HEK293 (cell line): ENCODE results near the gene C1orf122.

Source experiments
- CTCF ChIA-PET: fragments of 350-600 bp; formaldehyde crosslinking; extraction: SDS; loops from one replicate; lab custom pipeline; 2021; ENCODE audit warnings: antibody characterized with exemption; lab: Yijun Ruan, JAX
- POLR2A ChIA-PET: fragments of 300-600 bp; formaldehyde crosslinking; extraction: SDS; loops from one replicate; lab custom pipeline; 2020; ENCODE audit warnings: antibody characterized with exemption, inconsistent platforms; lab: Yijun Ruan, JAX
- H3K27ac ChIP-seq: fragments of 200-500 bp; sonication (Bioruptor generic); 2 replicates; pipeline ENCODE4 v1.5.1; 2014; ENCODE audit warnings: low read depth, low read length, control low read depth, inconsistent platforms; ENCODE audit errors: extremely low read depth
- H3K36me3 ChIP-seq, 2 experiments: fragments of 200-500 bp in 1 of 2; sonication (Bioruptor generic) in 1 of 2; 1 replicate in 1 of 2; 2 replicates in 1 of 2; pipeline ENCODE4 v1.5.1; 2014 to 2017; ENCODE audit warnings: inconsistent platforms in 2 of 2, low read length in 2 of 2; ENCODE audit not compliant: control insufficient read depth in 2 of 2, insufficient read depth in 1 of 2
- H3K4me1 ChIP-seq: fragments of 200-500 bp; sonication (Bioruptor generic); 2 replicates; pipeline ENCODE4 v1.5.1; 2014; ENCODE audit warnings: mild to moderate bottlenecking, low read length, inconsistent platforms; ENCODE audit not compliant: control insufficient read depth, insufficient read depth
- H3K4me3 ChIP-seq: 2 replicates; pipeline ENCODE4 v1.5.1; 2011; ENCODE audit warnings: low read depth, mild to moderate bottlenecking, control low read depth, low read length, moderate library complexity
- H3K9me3 ChIP-seq: fragments of 200-500 bp; sonication (Bioruptor generic); 2 replicates; pipeline ENCODE4 v1.5.1; 2014; ENCODE audit warnings: low read depth, low read length, inconsistent platforms; ENCODE audit not compliant: control insufficient read depth, insufficient read depth
- KLF16 ChIP-seq: fragments of 450-650 bp; formaldehyde crosslinking; IDR thresholded peaks from 2 replicates; pipeline ENCODE4 v1.5.1; 2017; ENCODE audit warnings: missing biosample characterization, missing genetic modification characterization
- KLF7 ChIP-seq: fragments of 450-650 bp; formaldehyde crosslinking; IDR thresholded peaks from 2 replicates; pipeline ENCODE4 v1.5.1; 2016; ENCODE audit warnings: missing biosample characterization, missing genetic modification characterization, borderline replicate concordance
- MZF1 ChIP-seq: fragments of 450-650 bp; formaldehyde crosslinking; IDR thresholded peaks from 2 replicates; pipeline ENCODE4 v1.5.1; 2017; ENCODE audit warnings: missing biosample characterization, missing genetic modification characterization, borderline replicate concordance
- SCRT1 ChIP-seq: fragments of 450-650 bp; formaldehyde crosslinking; IDR thresholded peaks from 2 replicates; pipeline ENCODE4 v1.5.1; 2016; ENCODE audit warnings: missing biosample characterization, missing genetic modification characterization, borderline replicate concordance
- SP3 ChIP-seq: fragments of 450-650 bp; formaldehyde crosslinking; IDR thresholded peaks from 2 replicates; pipeline ENCODE4 v1.5.1; 2016; ENCODE audit warnings: missing biosample characterization, missing genetic modification characterization
- ZBTB17 ChIP-seq: fragments of 450-650 bp; formaldehyde crosslinking; IDR thresholded peaks from 2 replicates; pipeline ENCODE4 v1.5.1; 2016; ENCODE audit warnings: missing biosample characterization, missing genetic modification characterization
- ZFP3 ChIP-seq: fragments of 450-650 bp; formaldehyde crosslinking; IDR thresholded peaks from 2 replicates; pipeline ENCODE4 v1.5.1; 2016; ENCODE audit warnings: low read depth, missing biosample characterization, missing genetic modification characterization
- ZNF132 ChIP-seq: fragments of 450-650 bp; formaldehyde crosslinking; IDR thresholded peaks from 2 replicates; pipeline ENCODE4 v1.5.1; 2017; ENCODE audit warnings: missing biosample characterization, missing genetic modification characterization, borderline replicate concordance
- ZNF366 ChIP-seq: fragments of 450-650 bp; formaldehyde crosslinking; conservative IDR thresholded peaks from 2 replicates; pipeline ENCODE4 v1.5.1; 2016; ENCODE audit warnings: missing biosample characterization, missing genetic modification characterization
- ZNF501 ChIP-seq: fragments of 450-650 bp; formaldehyde crosslinking; IDR thresholded peaks from 2 replicates; pipeline ENCODE4 v1.5.1; 2016; ENCODE audit warnings: missing biosample characterization, missing genetic modification characterization
- ZNF530 ChIP-seq: fragments of 450-650 bp; formaldehyde crosslinking; IDR thresholded peaks from 2 replicates; pipeline ENCODE4 v1.5.1; 2016; ENCODE audit warnings: low read depth, missing biosample characterization, missing genetic modification characterization
- ZNF544 ChIP-seq: fragments of 450-650 bp; formaldehyde crosslinking; IDR thresholded peaks from 2 replicates; pipeline ENCODE4 v1.5.0; 2017; ENCODE audit warnings: missing biosample characterization, missing genetic modification characterization
- ZNF555 ChIP-seq: fragments of 450-650 bp; formaldehyde crosslinking; conservative IDR thresholded peaks from 2 replicates; pipeline ENCODE4 v1.5.1; 2017; ENCODE audit warnings: missing biosample characterization, mild to moderate bottlenecking, missing genetic modification characterization, inconsistent platforms
- ZNF558 ChIP-seq: fragments of 450-650 bp; formaldehyde crosslinking; IDR thresholded peaks from 2 replicates; pipeline ENCODE4 v1.5.1; 2016; ENCODE audit warnings: missing biosample characterization, missing genetic modification characterization
- ZNF585B ChIP-seq: fragments of 450-650 bp; formaldehyde crosslinking; IDR thresholded peaks from 2 replicates; pipeline ENCODE4 v1.5.1; 2016; ENCODE audit warnings: missing biosample characterization, missing genetic modification characterization
- ZNF600 ChIP-seq: fragments of 450-650 bp; formaldehyde crosslinking; IDR thresholded peaks from 2 replicates; pipeline ENCODE4 v1.5.1; 2016; ENCODE audit warnings: missing biosample characterization, missing genetic modification characterization
- ZNF677 ChIP-seq: fragments of 450-650 bp; IDR thresholded peaks from 2 replicates; pipeline ENCODE4 v1.5.0; 2018; ENCODE audit warnings: missing biosample characterization, mild to moderate bottlenecking, missing genetic modification characterization, moderate library complexity
- TF ChIP-seq, protein P1 (sequence below): fragments of 450-650 bp; formaldehyde crosslinking; conservative IDR thresholded peaks from 2 replicates; pipeline ENCODE4 v1.5.1; 2016; ENCODE audit warnings: low read depth, missing biosample characterization, missing genetic modification characterization
- TF ChIP-seq, protein P2 (sequence below): fragments of 450-650 bp; formaldehyde crosslinking; IDR thresholded peaks from 2 replicates; pipeline ENCODE4 v1.5.1; 2016; ENCODE audit warnings: missing biosample characterization, missing genetic modification characterization
- TF ChIP-seq, protein P3 (sequence below): fragments of 450-650 bp; formaldehyde crosslinking; conservative IDR thresholded peaks from 2 replicates; pipeline ENCODE4 v1.5.1; 2016; ENCODE audit warnings: low read depth, missing biosample characterization, missing genetic modification characterization
- TF ChIP-seq, protein P4 (sequence below): fragments of 450-650 bp; formaldehyde crosslinking; IDR thresholded peaks from 2 replicates; pipeline ENCODE4 v1.5.1; 2017; ENCODE audit warnings: missing biosample characterization, missing genetic modification characterization
- TF ChIP-seq, protein P5 (sequence below): fragments of 450-650 bp; formaldehyde crosslinking; optimal IDR thresholded peaks from 2 replicates; pipeline ENCODE3; 2016; ENCODE audit warnings: missing biosample characterization, mild to moderate bottlenecking, missing genetic modification characterization

C1orf122 gene

DNA sequence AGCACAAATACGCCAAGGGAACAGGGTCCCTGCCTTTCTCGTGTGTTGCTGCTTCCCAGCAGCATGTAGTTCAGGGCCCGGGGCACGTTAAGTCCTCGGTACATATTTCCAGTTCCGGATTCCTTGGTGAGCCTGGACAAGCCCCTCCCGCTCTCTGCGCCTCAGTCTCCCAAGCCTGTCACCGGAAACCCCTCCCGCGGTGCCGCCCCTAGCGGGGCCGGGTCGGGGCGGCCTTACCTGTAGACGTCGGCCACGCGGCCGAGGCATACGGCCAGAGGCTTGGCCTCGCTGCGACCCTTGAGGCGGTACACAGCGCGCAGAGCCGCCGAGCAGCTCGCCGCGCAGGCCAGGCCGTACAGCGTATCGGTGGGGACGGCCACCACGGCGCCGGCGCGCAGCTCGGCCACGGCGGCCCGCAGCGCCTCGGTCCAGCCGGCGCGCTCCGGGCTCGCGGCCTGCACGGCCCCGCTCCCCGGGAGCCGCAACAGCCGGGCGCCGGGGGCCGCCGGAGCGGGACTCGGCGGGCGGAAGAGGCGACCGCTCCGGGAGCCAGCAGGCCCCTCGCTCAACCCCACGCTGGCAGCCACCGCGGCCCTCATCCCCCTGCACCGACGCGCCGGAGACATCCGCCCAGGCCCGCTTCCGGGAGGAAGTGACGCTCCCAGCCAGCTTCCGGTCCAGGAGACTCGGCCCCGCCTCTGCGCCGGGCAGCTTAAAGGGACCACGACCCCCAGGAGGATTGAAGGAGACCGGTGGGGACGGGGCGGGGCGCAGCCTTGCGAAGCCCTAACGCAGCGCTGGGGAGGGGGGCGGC is at the start of gene C1orf122, which contains the start of gene YRDC:
TSS of gene C1orf122 (plus strand) at position 236 of the 814 bp plus-strand sequence. CDS start 615 bp downstream, outside the sequence.
TSS of gene YRDC (minus strand) at position 654 of the 814 bp plus-strand sequence. CDS start at position 626, 28 bp downstream.
- CTCF ChIA-PET = interaction anchor here (0.5 to 1.4 kb wide), 6 partner anchors 12 to 211 kb away, joined by 3 to 5 read pairs (median 3); partner anchors contain the start of gene MTF1
- H3K9me3 ChIP-seq = no peaks in the 10 kb centered on the region
- H3K36me3 ChIP-seq = peaks cover 13 to 65% of the 10 kb centered on the region in 2 experiments
- H3K4me1 ChIP-seq = peaks cover 3% of the 10 kb centered on the region; the same call in 1 of the 2 replicates
- POLR2A ChIA-PET = interaction anchor here (0.5 to 3.3 kb wide), 25 partner anchors 9 to 1813 kb away, joined by 3 to 50 read pairs (median 4); partner anchors contain the start of genes CDCA8, EPHA10 and MTF1
- peak within 1 kb of the TSS; percentile 65 for H3K27ac ChIP-seq
- peak within 1 kb of the TSS; percentile 91 for H3K4me3 ChIP-seq
- TF ChIP-seq ZNF585B (0 out of 2 replicates have a peak, but pooled peaks have one; percentile 14), ZNF530 (tag by site-specific recombination) (no peak), ZBTB17 (tag by site-specific recombination) (peak; percentile 37; the same call in 1 of the 2 replicates), ZNF501 (peak; percentile 31; the same call in 1 of the 2 replicates), SP3 (peak; percentile 88), ZNF366 (no peak), ZNF600 (tag by site-specific recombination) (0 out of 2 replicates have a peak, but pooled peaks have one; percentile 12), ZNF555 (tag by site-specific recombination) (no peak), ZFP3 (tag by site-specific recombination) (no peak), SCRT1 (tag by site-specific recombination) (no peak), KLF7 (0 out of 2 replicates have a peak, but pooled peaks have one; percentile 18), MZF1 (tag by site-specific recombination) (no peak), ZNF132 (tag by site-specific recombination) (no peak), KLF16 (tag by site-specific recombination) (0 out of 2 replicates have a peak, but pooled peaks have one; percentile 35), ZNF544 (tag by site-specific recombination) (no peak), ZNF558 (tag by site-specific recombination) (no peak), ZNF677 (tag by site-specific recombination) (0 out of 2 replicates have a peak, but pooled peaks have one; percentile 23)
- TF ChIP-seq, protein P1, sequence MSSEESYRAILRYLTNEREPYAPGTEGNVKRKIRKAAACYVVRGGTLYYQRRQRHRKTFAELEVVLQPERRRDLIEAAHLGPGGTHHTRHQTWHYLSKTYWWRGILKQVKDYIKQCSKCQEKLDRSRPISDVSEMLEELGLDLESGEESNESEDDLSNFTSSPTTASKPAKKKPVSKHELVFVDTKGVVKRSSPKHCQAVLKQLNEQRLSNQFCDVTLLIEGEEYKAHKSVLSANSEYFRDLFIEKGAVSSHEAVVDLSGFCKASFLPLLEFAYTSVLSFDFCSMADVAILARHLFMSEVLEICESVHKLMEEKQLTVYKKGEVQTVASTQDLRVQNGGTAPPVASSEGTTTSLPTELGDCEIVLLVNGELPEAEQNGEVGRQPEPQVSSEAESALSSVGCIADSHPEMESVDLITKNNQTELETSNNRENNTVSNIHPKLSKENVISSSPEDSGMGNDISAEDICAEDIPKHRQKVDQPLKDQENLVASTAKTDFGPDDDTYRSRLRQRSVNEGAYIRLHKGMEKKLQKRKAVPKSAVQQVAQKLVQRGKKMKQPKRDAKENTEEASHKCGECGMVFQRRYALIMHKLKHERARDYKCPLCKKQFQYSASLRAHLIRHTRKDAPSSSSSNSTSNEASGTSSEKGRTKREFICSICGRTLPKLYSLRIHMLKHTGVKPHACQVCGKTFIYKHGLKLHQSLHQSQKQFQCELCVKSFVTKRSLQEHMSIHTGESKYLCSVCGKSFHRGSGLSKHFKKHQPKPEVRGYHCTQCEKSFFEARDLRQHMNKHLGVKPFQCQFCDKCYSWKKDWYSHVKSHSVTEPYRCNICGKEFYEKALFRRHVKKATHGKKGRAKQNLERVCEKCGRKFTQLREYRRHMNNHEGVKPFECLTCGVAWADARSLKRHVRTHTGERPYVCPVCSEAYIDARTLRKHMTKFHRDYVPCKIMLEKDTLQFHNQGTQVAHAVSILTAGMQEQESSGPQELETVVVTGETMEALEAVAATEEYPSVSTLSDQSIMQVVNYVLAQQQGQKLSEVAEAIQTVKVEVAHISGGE = peak; percentile 94
- TF ChIP-seq, protein P2, sequence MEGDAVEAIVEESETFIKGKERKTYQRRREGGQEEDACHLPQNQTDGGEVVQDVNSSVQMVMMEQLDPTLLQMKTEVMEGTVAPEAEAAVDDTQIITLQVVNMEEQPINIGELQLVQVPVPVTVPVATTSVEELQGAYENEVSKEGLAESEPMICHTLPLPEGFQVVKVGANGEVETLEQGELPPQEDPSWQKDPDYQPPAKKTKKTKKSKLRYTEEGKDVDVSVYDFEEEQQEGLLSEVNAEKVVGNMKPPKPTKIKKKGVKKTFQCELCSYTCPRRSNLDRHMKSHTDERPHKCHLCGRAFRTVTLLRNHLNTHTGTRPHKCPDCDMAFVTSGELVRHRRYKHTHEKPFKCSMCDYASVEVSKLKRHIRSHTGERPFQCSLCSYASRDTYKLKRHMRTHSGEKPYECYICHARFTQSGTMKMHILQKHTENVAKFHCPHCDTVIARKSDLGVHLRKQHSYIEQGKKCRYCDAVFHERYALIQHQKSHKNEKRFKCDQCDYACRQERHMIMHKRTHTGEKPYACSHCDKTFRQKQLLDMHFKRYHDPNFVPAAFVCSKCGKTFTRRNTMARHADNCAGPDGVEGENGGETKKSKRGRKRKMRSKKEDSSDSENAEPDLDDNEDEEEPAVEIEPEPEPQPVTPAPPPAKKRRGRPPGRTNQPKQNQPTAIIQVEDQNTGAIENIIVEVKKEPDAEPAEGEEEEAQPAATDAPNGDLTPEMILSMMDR (tag by site-specific recombination) = no peak
- TF ChIP-seq, protein P3, sequence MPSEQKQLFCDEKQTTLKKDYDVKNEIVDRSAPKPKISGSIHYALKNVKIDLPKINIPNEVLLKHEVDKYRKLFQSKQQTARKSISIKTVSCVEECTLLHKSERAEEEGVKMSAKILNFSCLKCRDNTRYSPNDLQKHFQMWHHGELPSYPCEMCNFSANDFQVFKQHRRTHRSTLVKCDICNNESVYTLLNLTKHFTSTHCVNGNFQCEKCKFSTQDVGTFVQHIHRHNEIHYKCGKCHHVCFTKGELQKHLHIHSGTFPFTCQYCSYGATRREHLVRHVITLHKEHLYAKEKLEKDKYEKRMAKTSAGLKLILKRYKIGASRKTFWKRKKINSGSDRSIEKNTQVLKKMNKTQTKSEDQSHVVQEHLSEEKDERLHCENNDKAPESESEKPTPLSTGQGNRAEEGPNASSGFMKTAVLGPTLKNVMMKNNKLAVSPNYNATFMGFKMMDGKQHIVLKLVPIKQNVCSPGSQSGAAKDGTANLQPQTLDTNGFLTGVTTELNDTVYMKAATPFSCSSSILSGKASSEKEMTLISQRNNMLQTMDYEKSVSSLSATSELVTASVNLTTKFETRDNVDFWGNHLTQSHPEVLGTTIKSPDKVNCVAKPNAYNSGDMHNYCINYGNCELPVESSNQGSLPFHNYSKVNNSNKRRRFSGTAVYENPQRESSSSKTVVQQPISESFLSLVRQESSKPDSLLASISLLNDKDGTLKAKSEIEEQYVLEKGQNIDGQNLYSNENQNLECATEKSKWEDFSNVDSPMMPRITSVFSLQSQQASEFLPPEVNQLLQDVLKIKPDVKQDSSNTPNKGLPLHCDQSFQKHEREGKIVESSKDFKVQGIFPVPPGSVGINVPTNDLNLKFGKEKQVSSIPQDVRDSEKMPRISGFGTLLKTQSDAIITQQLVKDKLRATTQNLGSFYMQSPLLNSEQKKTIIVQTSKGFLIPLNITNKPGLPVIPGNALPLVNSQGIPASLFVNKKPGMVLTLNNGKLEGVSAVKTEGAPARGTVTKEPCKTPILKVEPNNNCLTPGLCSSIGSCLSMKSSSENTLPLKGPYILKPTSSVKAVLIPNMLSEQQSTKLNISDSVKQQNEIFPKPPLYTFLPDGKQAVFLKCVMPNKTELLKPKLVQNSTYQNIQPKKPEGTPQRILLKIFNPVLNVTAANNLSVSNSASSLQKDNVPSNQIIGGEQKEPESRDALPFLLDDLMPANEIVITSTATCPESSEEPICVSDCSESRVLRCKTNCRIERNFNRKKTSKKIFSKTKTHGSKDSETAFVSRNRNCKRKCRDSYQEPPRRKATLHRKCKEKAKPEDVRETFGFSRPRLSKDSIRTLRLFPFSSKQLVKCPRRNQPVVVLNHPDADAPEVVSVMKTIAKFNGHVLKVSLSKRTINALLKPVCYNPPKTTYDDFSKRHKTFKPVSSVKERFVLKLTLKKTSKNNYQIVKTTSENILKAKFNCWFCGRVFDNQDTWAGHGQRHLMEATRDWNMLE = 0 out of 2 replicates have a peak, but pooled peaks have one; percentile 42
- TF ChIP-seq, protein P4, sequence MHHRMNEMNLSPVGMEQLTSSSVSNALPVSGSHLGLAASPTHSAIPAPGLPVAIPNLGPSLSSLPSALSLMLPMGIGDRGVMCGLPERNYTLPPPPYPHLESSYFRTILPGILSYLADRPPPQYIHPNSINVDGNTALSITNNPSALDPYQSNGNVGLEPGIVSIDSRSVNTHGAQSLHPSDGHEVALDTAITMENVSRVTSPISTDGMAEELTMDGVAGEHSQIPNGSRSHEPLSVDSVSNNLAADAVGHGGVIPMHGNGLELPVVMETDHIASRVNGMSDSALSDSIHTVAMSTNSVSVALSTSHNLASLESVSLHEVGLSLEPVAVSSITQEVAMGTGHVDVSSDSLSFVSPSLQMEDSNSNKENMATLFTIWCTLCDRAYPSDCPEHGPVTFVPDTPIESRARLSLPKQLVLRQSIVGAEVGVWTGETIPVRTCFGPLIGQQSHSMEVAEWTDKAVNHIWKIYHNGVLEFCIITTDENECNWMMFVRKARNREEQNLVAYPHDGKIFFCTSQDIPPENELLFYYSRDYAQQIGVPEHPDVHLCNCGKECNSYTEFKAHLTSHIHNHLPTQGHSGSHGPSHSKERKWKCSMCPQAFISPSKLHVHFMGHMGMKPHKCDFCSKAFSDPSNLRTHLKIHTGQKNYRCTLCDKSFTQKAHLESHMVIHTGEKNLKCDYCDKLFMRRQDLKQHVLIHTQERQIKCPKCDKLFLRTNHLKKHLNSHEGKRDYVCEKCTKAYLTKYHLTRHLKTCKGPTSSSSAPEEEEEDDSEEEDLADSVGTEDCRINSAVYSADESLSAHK = no peak
- TF ChIP-seq, protein P5, sequence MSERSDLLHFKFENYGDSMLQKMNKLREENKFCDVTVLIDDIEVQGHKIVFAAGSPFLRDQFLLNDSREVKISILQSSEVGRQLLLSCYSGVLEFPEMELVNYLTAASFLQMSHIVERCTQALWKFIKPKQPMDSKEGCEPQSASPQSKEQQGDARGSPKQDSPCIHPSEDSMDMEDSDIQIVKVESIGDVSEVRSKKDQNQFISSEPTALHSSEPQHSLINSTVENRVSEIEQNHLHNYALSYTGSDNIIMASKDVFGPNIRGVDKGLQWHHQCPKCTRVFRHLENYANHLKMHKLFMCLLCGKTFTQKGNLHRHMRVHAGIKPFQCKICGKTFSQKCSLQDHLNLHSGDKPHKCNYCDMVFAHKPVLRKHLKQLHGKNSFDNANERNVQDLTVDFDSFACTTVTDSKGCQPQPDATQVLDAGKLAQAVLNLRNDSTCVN (tag by site-specific recombination) = peak; percentile 51
